Smooth muscle cell (in vitro differentiated cells): Measurements from ENCODE around the gene IST1. TPM values are rescaled to one million over a fixed set of nuclear protein-coding genes. Genes with fewer than 3 reads are reported as not detected.

ENCODE experiments used
- DNase-seq: peaks from one replicate; lab custom pipeline; 2025; ENCODE audit not compliant: unreplicated experiment; lab: John Stamatoyannopoulos, UW
- H2AFZ ChIP-seq: fragments of 200-600 bp; sonication (generic); 2 replicates; pipeline ENCODE4 v1.6.0; 2016; ENCODE audit warnings: antibody characterized with exemption, low read depth, mild to moderate bottlenecking
- H3F3A ChIP-seq: fragments of 200-600 bp; sonication (generic); 2 replicates; pipeline ENCODE4 v1.6.0; 2017; ENCODE audit warnings: antibody characterized with exemption, low read depth
- H3K27ac ChIP-seq: fragments of 200-600 bp; sonication (generic); 2 replicates; pipeline ENCODE4 v1.5.1; 2016; ENCODE audit warnings: low read depth, mild to moderate bottlenecking
- H3K27me3 ChIP-seq: fragments of 200-600 bp; sonication (generic); 2 replicates; pipeline ENCODE4 v1.6.1; 2016; ENCODE audit warnings: low read depth, mild to moderate bottlenecking
- H3K36me3 ChIP-seq: fragments of 200-600 bp; sonication (generic); 2 replicates; pipeline ENCODE4 v1.5.1; 2016; ENCODE audit warnings: low read depth
- H3K4me1 ChIP-seq: fragments of 200-600 bp; sonication (generic); 2 replicates; pipeline ENCODE4 v1.5.1; 2016; ENCODE audit warnings: low read depth
- H3K4me2 ChIP-seq: fragments of 200-600 bp; sonication (generic); 2 replicates; pipeline ENCODE4 v1.6.0; 2016; ENCODE audit warnings: mild to moderate bottlenecking
- H3K4me3 ChIP-seq: fragments of 200-600 bp; sonication (generic); 2 replicates; pipeline ENCODE4 v1.5.1; 2016; ENCODE audit warnings: mild to moderate bottlenecking
- H3K79me2 ChIP-seq: fragments of 200-600 bp; sonication (generic); 2 replicates; pipeline ENCODE4 v1.6.0; 2016; ENCODE audit warnings: low read depth, mild to moderate bottlenecking
- H3K9ac ChIP-seq: fragments of 200-600 bp; sonication (generic); 2 replicates; pipeline ENCODE4 v1.6.0; 2016; ENCODE audit warnings: low read depth
- H3K9me3 ChIP-seq: fragments of 200-600 bp; sonication (generic); replicated peaks from 2 replicates; pipeline ENCODE4 v1.5.1; 2016; ENCODE audit warnings: low read depth
- H4K20me1 ChIP-seq: fragments of 200-600 bp; sonication (generic); 2 replicates; pipeline ENCODE4 v1.6.0; 2016; ENCODE audit warnings: low read depth
- CTCF ChIP-seq: fragments of 200-600 bp; sonication (generic); IDR thresholded peaks from 2 replicates; pipeline ENCODE4 v1.5.1; 2017; ENCODE audit warnings: borderline replicate concordance, mild to moderate bottlenecking, antibody characterized with exemption; ENCODE audit not compliant: insufficient read depth, poor library complexity, severe bottlenecking
- WGBS: methylation state at CpG from one replicate; pipeline ENCODE4 v1.1.7; 2016; ENCODE audit warnings: low lambda C conversion rate; 5-methylcytosine and 5-hydroxymethylcytosine counted together
- polyA plus RNA-seq: library from polyadenylated mRNA; unstranded; fragments of >200 nt; fragmentation: Nextera tagmentation; extraction: Ambion mirVana; gene quantifications from 2 replicates; pipeline ENCODE4 v1.2.1, GENCODE V29; 2016
- total RNA-seq: library from RNA; depleted of rRNA; stranded (reverse); fragments of >200 nt; gene quantifications from 2 replicates; pipeline ENCODE4 v1.2.3, GENCODE V29; 2014

The IST1 gene
- total and polyA plus RNA-seq, 2 experiments from 2014 or later: 125 to 220 TPM

DNA sequence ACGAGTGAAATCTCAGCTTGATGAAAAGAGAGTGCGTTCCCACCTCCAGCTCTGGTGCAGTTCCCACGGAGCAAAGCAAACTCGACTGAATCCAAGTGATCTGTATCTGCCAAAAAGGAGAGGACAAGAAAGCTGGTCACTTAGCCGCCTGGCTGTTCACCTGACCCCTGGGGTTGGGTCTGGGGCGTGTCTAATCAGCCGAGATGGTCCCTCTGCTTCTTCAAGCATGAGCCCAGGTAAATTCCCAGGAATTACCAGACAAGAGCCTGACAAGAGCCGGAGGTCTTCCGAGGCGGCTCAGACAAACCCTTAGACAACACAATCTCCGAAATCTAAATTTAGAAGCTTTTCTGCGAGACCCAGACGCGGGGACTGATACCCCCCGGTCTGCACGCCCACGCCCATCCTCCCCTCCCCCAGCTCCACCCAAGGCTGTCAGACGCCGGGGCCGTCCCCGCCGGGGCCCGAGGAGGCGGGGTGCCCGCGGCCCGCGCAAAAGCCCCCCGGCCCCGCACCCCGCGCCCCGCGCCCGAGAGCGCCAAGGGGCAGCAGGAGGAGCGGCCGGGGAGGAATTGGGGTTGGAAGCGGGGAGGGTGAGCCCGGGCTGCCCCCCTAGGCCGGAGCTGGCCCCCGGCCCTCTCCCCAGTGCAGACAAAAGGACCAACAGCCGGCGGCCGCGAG is 12.0 kb upstream of the IST1 start:
- no peaks in the 10 kb centered on the region for H3K27me3 ChIP-seq
- H3K4me2 ChIP-seq: peak overlapping the region; percentile 93
- TF ChIP-seq CTCF: no peak
- WGBS: under 1% methylated on average over 18 of the region's 46 CpGs
- peaks cover 6% of the 10 kb centered on the region for H3K4me1 ChIP-seq
- peak overlapping the region; percentile 80 for H3K27ac ChIP-seq
- peak; percentile 52 for DNase-seq
- peaks cover 12% of the 10 kb centered on the region for H4K20me1 ChIP-seq
- H3K9ac ChIP-seq: peak overlapping the region; percentile 96
- H3K4me3 ChIP-seq: peak overlapping the region; percentile 100
- peaks cover 9% of the 10 kb centered on the region for H3F3A ChIP-seq
- H3K79me2 ChIP-seq: no peaks in the 10 kb centered on the region
- H3K36me3 ChIP-seq: peaks cover 3% of the 10 kb centered on the region
- no peaks in the 10 kb centered on the region for H3K9me3 ChIP-seq
- peak overlapping the region; percentile 95 for H2AFZ ChIP-seq

DNA sequence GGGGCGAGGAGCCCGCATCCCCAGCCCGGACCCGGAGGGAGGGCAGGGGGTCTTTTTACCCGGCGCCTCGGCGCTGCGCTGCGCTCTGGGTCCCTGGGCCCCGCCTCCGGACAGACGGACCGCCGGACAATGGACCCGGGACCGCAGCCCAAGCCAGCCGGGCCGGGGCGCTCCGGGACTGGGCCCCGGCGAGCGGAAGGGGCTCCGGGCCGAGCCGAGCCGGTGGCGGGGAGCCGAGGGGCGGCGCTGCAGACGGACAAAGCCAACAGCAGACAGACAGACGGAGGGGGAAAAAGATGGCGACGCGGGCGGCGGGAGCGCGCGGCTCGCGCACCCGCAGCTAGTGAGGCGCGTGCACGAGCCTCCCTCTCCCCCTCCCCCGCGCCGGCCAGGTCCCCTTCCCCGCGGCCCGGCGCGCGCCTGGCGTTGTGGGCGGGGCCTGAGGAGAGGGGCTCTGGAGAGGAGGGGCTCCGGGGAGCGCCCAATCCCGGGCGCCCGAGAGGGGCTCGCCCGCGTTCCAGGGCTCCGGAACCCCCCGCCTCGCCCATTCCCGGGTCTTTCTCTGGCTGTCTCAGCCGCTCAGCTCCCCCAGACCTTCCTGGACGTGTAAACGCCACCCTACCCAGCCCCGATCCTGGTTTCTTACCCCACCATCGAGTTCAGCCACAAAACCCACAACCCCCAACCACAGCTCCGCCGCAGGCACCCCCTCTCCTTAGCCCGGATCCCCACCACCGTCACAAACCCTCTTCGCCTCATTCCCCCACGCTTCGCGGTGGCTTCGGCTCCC is 11.3 kb upstream of the IST1 start, which contains the start of gene ZNF821:
Gene ZNF821, minus strand, starts transcription at position 334 of the 790 bp plus-strand sequence. CDS start 4,236 bp downstream, outside the sequence.
- peak; percentile 54 for DNase-seq
- peak within 1 kb of the TSS; percentile 93 for H3K4me2 ChIP-seq
- peak within 1 kb of the TSS; percentile 80 for H3K27ac ChIP-seq
- peak; percentile 54 for TF ChIP-seq CTCF
- H2AFZ ChIP-seq: peak within 1 kb of the TSS; percentile 95
- peaks cover 9% of the 10 kb centered on the region for H3F3A ChIP-seq
- peaks cover 3% of the 10 kb centered on the region for H3K36me3 ChIP-seq
- H3K9ac ChIP-seq: peak within 1 kb of the TSS; percentile 96
- H3K4me1 ChIP-seq: peaks cover 6% of the 10 kb centered on the region
- WGBS: 1% methylated on average over 35 of the region's 85 CpGs
- no peaks in the 10 kb centered on the region for H3K79me2 ChIP-seq
- peaks cover 12% of the 10 kb centered on the region for H4K20me1 ChIP-seq
- no peaks in the 10 kb centered on the region for H3K9me3 ChIP-seq
- no peaks in the 10 kb centered on the region for H3K27me3 ChIP-seq
- peak within 1 kb of the TSS; percentile 100 for H3K4me3 ChIP-seq

DNA sequence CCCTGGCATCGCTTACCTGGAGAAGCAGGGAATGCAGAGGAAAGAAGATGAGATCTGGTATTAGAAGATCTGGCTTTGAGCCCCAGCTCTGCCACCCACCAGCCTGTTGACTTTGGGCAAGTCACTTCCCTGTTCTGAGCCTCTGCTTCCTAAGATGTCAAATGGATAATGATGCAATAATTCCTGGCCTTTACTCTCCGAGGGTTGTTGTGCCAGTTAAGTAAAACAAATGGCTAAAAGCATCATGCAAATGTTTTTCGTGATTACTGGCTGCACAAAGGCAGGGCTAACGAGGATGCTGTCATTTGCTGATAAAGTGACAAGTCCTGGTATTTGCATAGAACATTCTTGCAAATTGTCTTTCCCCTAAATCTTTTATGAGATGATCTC is 10.1 kb upstream of the IST1 start:
- peaks cover 6% of the 10 kb centered on the region for H3K4me1 ChIP-seq
- H3K27ac ChIP-seq: no peak overlapping the region
- TF ChIP-seq CTCF: no peak
- H4K20me1 ChIP-seq: peaks cover 12% of the 10 kb centered on the region
- H3K27me3 ChIP-seq: no peaks in the 10 kb centered on the region
- 52% methylated on average over 4 of the region's 4 CpGs for WGBS
- no peaks in the 10 kb centered on the region for H3K36me3 ChIP-seq
- no peaks in the 10 kb centered on the region for H3K9me3 ChIP-seq
- H2AFZ ChIP-seq: no peak overlapping the region
- H3K9ac ChIP-seq: no peak overlapping the region
- DNase-seq: no peak
- H3K4me3 ChIP-seq: no peak overlapping the region
- H3K4me2 ChIP-seq: no peak overlapping the region
- peaks cover 9% of the 10 kb centered on the region for H3F3A ChIP-seq
- H3K79me2 ChIP-seq: no peaks in the 10 kb centered on the region
